Measurements from ENCODE around the gene GGA1.
"Not testable (repeated sequence)": the region's sequence is repeated elsewhere in the genome, so short reads cannot be mapped to it uniquely, and the experiment has no call there.

GGA1 gene

DNA sequence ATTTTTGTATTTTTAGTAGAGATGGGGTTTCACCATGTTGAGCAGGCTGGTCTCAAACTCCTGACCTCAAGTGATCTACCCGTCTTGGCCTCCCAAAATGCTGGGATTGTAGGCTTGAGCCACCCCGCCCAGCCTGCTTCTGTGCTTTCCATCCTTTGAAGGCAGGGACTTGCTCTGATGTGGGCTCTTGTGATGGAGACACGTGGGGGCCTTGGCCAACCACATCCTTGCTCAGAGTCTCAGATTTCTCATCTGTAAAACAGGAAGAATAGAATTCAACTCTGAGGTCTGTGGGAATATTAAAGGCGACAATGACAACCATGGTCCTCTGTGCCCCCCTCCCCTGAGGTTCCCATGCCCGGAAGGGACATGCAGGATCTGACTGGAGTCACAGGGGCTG lies 3.8 kb upstream of the GGA1 start:
- H3K4me3 ChIP-seq (ENCODE audit: low read length), result no peak overlapping the region
- TF ChIP-seq, protein P1, sequence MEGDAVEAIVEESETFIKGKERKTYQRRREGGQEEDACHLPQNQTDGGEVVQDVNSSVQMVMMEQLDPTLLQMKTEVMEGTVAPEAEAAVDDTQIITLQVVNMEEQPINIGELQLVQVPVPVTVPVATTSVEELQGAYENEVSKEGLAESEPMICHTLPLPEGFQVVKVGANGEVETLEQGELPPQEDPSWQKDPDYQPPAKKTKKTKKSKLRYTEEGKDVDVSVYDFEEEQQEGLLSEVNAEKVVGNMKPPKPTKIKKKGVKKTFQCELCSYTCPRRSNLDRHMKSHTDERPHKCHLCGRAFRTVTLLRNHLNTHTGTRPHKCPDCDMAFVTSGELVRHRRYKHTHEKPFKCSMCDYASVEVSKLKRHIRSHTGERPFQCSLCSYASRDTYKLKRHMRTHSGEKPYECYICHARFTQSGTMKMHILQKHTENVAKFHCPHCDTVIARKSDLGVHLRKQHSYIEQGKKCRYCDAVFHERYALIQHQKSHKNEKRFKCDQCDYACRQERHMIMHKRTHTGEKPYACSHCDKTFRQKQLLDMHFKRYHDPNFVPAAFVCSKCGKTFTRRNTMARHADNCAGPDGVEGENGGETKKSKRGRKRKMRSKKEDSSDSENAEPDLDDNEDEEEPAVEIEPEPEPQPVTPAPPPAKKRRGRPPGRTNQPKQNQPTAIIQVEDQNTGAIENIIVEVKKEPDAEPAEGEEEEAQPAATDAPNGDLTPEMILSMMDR (conservative IDR thresholded peaks at IDR 0.05; ENCODE audit: low read depth, low read length), result no peak
- no peak for DNase-seq (ENCODE audit: low read depth)

DNA sequence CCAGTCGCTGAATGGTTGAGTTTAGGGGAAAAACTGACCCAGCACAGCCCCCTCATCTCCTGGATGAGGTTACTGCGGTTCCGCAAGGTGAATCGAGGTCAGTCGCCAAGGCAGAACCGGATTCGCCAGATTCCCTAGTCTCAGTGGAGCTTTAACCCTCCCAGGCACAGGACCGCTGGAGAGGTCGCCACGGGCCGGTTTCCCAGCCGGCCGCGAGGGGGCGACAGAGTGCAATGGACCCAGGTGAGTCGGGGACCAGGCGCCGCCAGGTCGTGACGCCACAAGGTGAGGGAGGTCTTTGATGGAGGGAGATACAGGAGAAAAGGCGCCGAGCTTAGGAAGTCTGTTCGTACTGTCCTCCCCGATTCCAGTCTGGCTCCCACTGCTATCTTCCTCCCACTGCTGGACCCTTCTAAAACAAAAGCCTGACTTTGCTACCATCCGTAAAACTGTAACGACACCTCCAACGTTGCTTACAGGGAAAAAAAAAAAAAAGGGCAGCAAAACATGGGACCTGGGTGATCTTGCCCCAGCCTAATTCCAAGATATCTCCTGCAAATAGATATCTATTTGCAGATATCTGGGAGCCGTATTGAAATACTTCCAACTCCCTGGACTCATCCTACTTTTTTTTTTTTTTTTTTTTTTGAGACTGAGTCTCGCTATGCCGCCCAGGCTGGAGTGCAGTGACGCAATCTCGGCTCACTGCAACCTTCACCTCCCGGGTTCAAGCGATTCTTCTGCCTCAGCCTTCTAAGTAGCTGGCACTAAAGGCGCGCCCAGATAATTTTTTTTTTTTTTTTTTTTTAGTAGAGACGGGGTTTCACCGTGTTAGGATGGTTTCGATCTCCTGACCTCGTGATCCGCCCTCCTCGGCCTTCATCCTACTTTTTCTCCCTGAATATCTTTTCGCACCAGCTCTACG lies 1.4 kb upstream of the GGA1 start:
- peak; percentile 22 for DNase-seq (ENCODE audit: low read depth)
- TF ChIP-seq, protein P1 (conservative IDR thresholded peaks at IDR 0.05; ENCODE audit: low read depth, low read length), result peak; percentile 98
- peak overlapping the region; percentile 45 for H3K4me3 ChIP-seq (ENCODE audit: low read length)

GRCh38 chr22:37607935-37608476 lies 628 bp upstream of the GGA1 start:
- DNase-seq (ENCODE audit: low read depth), result no peak
- peak overlapping the region; percentile 83 for H3K4me3 ChIP-seq (ENCODE audit: low read length)
- TF ChIP-seq, protein P1 (conservative IDR thresholded peaks at IDR 0.05; ENCODE audit: low read depth, low read length), result no peak

GRCh38 chr22:37609240-37610152 lies 862 bp downstream of the GGA1 start:
- H3K4me3 ChIP-seq (ENCODE audit: low read length), result peak overlapping the region; percentile 83
- TF ChIP-seq, protein P1 (conservative IDR thresholded peaks at IDR 0.05; ENCODE audit: low read depth, low read length), result no peak
- DNase-seq (ENCODE audit: low read depth), result no peak

- H3K4me3 ChIP-seq (ENCODE audit: low read length), result peak overlapping the region; percentile 83
- not testable (repeated sequence) for DNase-seq (ENCODE audit: low read depth)
These were observed 1.5 kb downstream of the GGA1 start for GRCh38 chr22:37610153-37610475.

DNA sequence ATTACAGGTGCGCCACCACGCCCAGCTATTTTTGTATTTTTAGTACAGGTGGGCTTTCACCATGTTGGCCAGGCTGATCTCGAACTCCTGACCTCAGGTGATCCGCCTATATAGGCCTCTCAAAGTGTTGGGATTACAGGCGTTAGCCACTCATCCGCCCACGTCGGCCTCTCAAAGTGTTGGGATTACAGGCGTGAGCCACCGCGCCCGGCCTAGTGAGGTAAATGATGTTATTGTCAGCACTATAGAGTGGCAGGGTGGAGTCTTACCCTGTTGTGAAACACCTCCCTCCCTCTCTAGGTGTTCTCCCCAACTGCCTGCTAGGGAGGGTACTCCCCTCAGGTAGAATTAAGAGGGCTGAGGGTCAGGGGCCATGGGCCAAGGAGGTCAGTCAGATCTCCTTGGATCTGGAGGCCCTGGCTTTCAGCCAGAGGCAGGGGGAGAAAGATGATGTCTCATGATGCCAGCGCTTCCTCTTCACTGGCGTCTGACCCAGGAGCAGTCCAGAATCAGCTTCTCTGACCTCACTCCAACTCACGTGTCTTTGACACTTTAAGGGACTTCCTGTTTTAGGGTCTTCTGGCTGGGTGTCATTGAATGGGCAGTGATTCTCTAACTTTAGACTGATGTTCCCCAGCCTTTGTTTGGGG lies 2.0 kb downstream of the GGA1 start:
- no peak overlapping the region for H3K4me3 ChIP-seq (ENCODE audit: low read length)
- no peak for DNase-seq (ENCODE audit: low read depth)

More for the DNA sequence above, 2.0 kb downstream of the GGA1 start:
- TF ChIP-seq, protein P1 (conservative IDR thresholded peaks at IDR 0.05; ENCODE audit: low read depth, low read length), result no peak
